ENCODE measurements around the gene TOR1A.

TOR1A gene

GRCh38 chr9:129835128-129835859 is 11.4 kb upstream of the TOR1A start, which contains the start of the genes C9orf78 and USP20:
Gene C9orf78, minus strand, starts transcription at chr9:129835275. Its CDS starts 54 bp downstream, at chr9:129835221.
Gene USP20, plus strand, starts transcription at chr9:129835458. Its CDS starts 17,098 bp downstream, at chr9:129852556.
- DNase-seq (ENCODE audit: low spot score), result peak; percentile 100
- in situ Hi-C loops (cut with MboI; ENCODE audit: low sequenced_read_pairs, unreplicated experiment), result no loop called here
- no peak for TF ChIP-seq CTCF (IDR thresholded peaks at IDR 0.05; ENCODE audit: borderline replicate concordance, control extremely low read depth, extremely low read depth, insufficient read depth, missing control alignments)

- no peak for DNase-seq (ENCODE audit: low spot score)
- TF ChIP-seq CTCF (IDR thresholded peaks at IDR 0.05; ENCODE audit: borderline replicate concordance, control extremely low read depth, extremely low read depth, insufficient read depth, missing control alignments), result no peak
- in situ Hi-C loops (cut with MboI; ENCODE audit: low sequenced_read_pairs, unreplicated experiment), result no loop called here
Measured at GRCh38 chr9:129834489-129835127, 10.7 kb upstream of the TOR1A start.

GRCh38 chr9:129832982-129833381 is 9.0 kb upstream of the TOR1A start:
- no peak for TF ChIP-seq CTCF (IDR thresholded peaks at IDR 0.05; ENCODE audit: borderline replicate concordance, control extremely low read depth, extremely low read depth, insufficient read depth, missing control alignments)
- DNase-seq (ENCODE audit: low spot score), result no peak
- in situ Hi-C loops (cut with MboI; ENCODE audit: low sequenced_read_pairs, unreplicated experiment), result no loop called here

- in situ Hi-C loops (cut with MboI; ENCODE audit: low sequenced_read_pairs, unreplicated experiment), result no loop called here
- no peak for DNase-seq (ENCODE audit: low spot score)
- TF ChIP-seq CTCF (IDR thresholded peaks at IDR 0.05; ENCODE audit: borderline replicate concordance, control extremely low read depth, extremely low read depth, insufficient read depth, missing control alignments), result no peak
Measured at GRCh38 chr9:129828969-129829368, 5.0 kb upstream of the TOR1A start.

GRCh38 chr9:129828051-129828450 is 4.1 kb upstream of the TOR1A start:
- in situ Hi-C loops (cut with MboI; ENCODE audit: low sequenced_read_pairs, unreplicated experiment), result no loop called here
- no peak for TF ChIP-seq CTCF (IDR thresholded peaks at IDR 0.05; ENCODE audit: borderline replicate concordance, control extremely low read depth, extremely low read depth, insufficient read depth, missing control alignments)
- DNase-seq (ENCODE audit: low spot score), result no peak

GRCh38 chr9:129826759-129827158 is 2.8 kb upstream of the TOR1A start:
- in situ Hi-C loops (cut with MboI; ENCODE audit: low sequenced_read_pairs, unreplicated experiment), result no loop called here
- no peak for DNase-seq (ENCODE audit: low spot score)
- TF ChIP-seq CTCF (IDR thresholded peaks at IDR 0.05; ENCODE audit: borderline replicate concordance, control extremely low read depth, extremely low read depth, insufficient read depth, missing control alignments), result no peak
